NCI-H1092 (cell line): Measurements from ENCODE around the gene MLPH.

Experiments
- DNase-seq: peaks from one replicate; lab custom pipeline; 2025; lab: John Stamatoyannopoulos, UW

The MLPH gene

GRCh38 chr2:237569041-237569440 is 82.0 kb downstream of the MLPH start:
- no peak for DNase-seq

GRCh38 chr2:237569896-237570295 is 82.8 kb downstream of the MLPH start:
- no peak for DNase-seq

GRCh38 chr2:237570776-237571335 is 83.8 kb downstream of the MLPH start:
- DNase-seq = no peak

GRCh38 chr2:237571551-237571950 is 84.5 kb downstream of the MLPH start:
- no peak for DNase-seq

- DNase-seq = peak; percentile 70
Measured at GRCh38 chr2:237572021-237572741, 85.1 kb downstream of the MLPH start.

- no peak for DNase-seq
Measured at GRCh38 chr2:237572742-237573101, 85.7 kb downstream of the MLPH start.

GRCh38 chr2:237573721-237574415 is 86.8 kb downstream of the MLPH start:
- DNase-seq = no peak

- DNase-seq = no peak
Measured at GRCh38 chr2:237574467-237574866, 87.4 kb downstream of the MLPH start.

GRCh38 chr2:237574894-237575868 is 88.1 kb downstream of the MLPH start:
- no peak for DNase-seq

- DNase-seq = no peak
Measured at GRCh38 chr2:237575869-237576862, 89.1 kb downstream of the MLPH start.

GRCh38 chr2:237576974-237577373 is 89.9 kb downstream of the MLPH start:
- DNase-seq = no peak

GRCh38 chr2:237577458-237577857 is 90.4 kb downstream of the MLPH start:
- DNase-seq = no peak

GRCh38 chr2:237577956-237578870 is 91.2 kb downstream of the MLPH start:
- DNase-seq = no peak

GRCh38 chr2:237581326-237581725 is 94.3 kb downstream of the MLPH start:
- no peak for DNase-seq

GRCh38 chr2:237581751-237582746 is 95.0 kb downstream of the MLPH start:
- peak; percentile 65 for DNase-seq

- DNase-seq = no peak
Measured at GRCh38 chr2:237583385-237584295, 96.6 kb downstream of the MLPH start.

GRCh38 chr2:237585590-237586221 is 98.7 kb downstream of the MLPH start:
- DNase-seq = no peak
